ENCODE measurements around the gene OGT.
"Not testable (repeated sequence)": the region's sequence is repeated elsewhere in the genome, so short reads cannot be mapped to it uniquely, and the experiment has no call there.

Gene OGT

DNA sequence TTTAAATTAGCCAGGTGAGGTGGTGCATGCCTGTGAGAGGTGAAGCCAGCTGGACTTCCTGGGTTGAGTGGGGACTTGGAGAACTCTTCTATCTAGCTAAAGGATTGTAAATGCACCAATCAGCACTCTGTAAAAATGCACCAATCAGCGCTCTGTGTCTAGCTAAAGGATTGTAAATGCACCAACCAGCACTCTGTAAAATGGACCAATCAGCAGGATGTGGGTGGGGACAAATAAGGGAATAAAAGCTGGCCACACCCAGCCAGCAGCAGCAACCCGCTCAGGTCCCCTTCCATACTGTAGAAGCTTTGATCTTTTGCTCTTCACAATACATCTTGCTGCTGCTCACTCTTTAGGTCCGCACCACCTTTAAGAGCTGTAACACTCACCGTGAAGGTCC, 19.2 kb upstream of the OGT start:
- H3K4me1 ChIP-seq (ENCODE audit: insufficient read depth, low read length); H3K27ac ChIP-seq (ENCODE audit: low read depth, low read length); H3K9ac ChIP-seq (ENCODE audit: low read length); H3K36me3 ChIP-seq (ENCODE audit: insufficient read depth, low read length); H3K4me3 ChIP-seq (ENCODE audit: low read depth in 1 of 2, low read length in 2 of 2); H3K27me3 ChIP-seq (ENCODE audit: control insufficient read depth in 1 of 2, insufficient read depth in 2 of 2, low read length in 2 of 2); H3K9me3 ChIP-seq (ENCODE audit: low read length): not testable (repeated sequence)

DNA sequence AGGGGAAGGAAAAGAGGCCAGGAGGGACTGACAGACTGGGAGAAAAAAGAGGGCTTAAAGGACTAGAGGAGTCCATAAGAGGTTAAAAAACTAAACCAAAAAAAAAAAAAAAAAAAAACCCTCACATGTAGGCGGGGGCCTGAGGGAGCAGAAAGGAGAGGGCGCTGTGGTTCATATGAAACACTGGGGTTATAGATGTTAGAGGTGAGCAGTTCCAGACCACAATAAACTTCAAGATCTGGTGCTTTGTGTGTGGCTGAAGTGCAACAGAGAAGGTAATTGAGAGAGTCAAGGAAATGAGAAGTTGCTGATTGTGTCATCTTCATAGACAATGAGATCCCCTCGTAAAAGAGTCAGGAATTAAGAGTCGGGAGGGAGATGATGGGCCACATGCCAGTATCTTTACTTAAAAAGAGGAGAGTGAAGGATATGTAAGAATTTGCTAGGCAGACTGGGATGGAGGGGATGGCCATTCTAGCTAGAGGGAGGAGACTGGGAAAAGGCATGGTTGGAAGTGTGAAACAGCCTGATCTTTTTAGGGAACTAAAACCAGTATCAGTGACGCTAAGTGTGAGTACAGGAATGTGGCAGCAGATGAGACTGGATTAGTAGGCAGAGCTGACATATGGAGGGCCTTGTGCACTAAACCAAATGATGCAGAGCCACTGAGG, 18.4 kb upstream of the OGT start:
- Histone ChIP-seq H3K36me3 (ENCODE audit: insufficient read depth, low read length) (no peaks in the 10 kb centered on the region), H3K4me1 (ENCODE audit: insufficient read depth, low read length) (peaks cover 6% of the 10 kb centered on the region), H3K27me3 (ENCODE audit: control insufficient read depth in 1 of 2, insufficient read depth in 2 of 2, low read length in 2 of 2) (no peaks in the 10 kb centered on the region), H3K27ac (ENCODE audit: low read depth, low read length) (no peak overlapping the region), H3K9ac (ENCODE audit: low read length) (no peak overlapping the region), H3K9me3 (ENCODE audit: low read length) (no peaks in the 10 kb centered on the region), H3K4me3 (ENCODE audit: low read depth in 1 of 2, low read length in 2 of 2) (no peak overlapping the region)

DNA sequence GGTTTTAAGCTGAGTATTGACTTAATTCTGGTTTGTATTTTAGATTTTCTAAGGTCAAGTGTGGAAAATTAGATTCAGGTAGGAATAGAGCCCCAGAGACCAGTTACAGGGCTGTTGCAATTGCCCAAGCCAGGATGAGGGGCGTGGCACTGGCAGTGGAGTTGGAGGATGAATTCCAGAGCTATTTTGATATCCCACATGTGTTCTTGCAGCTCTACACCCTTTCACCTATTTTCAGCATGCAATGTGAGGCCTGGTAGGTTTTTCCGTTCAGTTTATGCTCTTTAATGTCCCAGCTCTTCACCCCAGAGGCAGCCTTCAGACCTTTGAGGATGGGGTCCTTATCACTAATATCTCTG, 17.9 kb upstream of the OGT start:
- H3K36me3 ChIP-seq (ENCODE audit: insufficient read depth, low read length) = no peaks in the 10 kb centered on the region
- no peaks in the 10 kb centered on the region for H3K9me3 ChIP-seq (ENCODE audit: low read length)
- no peak overlapping the region for H3K27ac ChIP-seq (ENCODE audit: low read depth, low read length)
- no peaks in the 10 kb centered on the region for H3K27me3 ChIP-seq (ENCODE audit: control insufficient read depth in 1 of 2, insufficient read depth in 2 of 2, low read length in 2 of 2)
- H3K4me3 ChIP-seq (ENCODE audit: low read depth in 1 of 2, low read length in 2 of 2) = no peak overlapping the region
- no peak overlapping the region for H3K9ac ChIP-seq (ENCODE audit: low read length)
- H3K4me1 ChIP-seq (ENCODE audit: insufficient read depth, low read length) = peaks cover 6% of the 10 kb centered on the region

DNA sequence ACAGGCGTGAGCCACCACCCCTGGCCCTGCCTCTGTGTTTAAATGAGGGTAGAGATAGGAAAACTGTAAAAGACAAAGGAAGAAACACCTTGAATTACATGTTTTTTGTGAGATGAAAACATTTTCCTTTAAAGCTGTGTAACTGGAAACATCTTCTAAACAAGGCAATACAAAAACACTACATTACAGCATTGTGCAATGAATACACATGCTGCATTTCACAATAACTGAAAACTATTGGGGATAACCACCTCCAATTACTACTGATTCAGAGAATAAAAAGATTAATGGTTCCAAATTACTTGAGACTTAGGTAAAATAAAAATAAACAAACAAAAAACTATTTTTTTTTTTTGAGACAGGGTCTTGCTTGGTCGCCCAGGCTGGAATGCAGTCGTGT, 7.6 kb upstream of the OGT start:
- Histone ChIP-seq H3K27ac (ENCODE audit: low read depth, low read length) (no peak overlapping the region), H3K9ac (ENCODE audit: low read length) (no peak overlapping the region), H3K27me3 (ENCODE audit: control insufficient read depth in 1 of 2, insufficient read depth in 2 of 2, low read length in 2 of 2) (no peaks in the 10 kb centered on the region), H3K9me3 (ENCODE audit: low read length) (no peaks in the 10 kb centered on the region), H3K4me3 (ENCODE audit: low read depth in 1 of 2, low read length in 2 of 2) (no peak overlapping the region), H3K4me1 (ENCODE audit: insufficient read depth, low read length) (no peaks in the 10 kb centered on the region), H3K36me3 (ENCODE audit: insufficient read depth, low read length) (no peaks in the 10 kb centered on the region)

DNA sequence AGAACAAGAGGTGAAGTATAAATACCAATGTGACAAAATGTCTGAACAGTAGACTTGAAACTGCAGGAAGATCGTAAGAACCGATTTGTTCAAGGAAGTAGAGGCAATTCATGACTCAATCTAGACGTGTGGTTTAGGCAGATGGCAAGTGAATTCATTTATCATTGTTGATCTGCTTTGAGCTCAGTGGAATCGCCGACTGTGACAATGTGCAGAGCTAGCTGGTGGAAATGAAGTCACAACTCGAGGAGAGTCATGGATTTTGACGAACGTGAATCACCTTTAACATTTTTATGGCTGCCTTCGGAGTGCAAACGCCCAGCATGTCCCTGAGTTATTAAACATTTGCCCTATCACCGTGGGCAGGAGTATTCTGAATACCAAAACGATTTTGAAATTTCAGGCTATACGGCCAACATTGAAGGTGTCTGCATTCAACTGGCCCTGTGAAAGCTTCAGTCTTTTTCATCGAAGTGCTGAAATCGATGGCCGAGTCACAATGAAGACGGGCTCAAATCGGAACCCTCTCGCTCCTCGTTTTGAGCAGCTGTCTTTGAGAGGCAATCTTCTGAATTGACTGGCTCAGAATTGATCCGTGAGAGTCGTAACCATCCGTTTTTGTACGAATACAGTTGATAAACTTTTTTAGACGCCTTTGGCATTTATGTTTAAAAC, 689 bp upstream of the OGT start:
- Histone ChIP-seq H3K36me3 (ENCODE audit: insufficient read depth, low read length) (no peaks in the 10 kb centered on the region), H3K4me3 (ENCODE audit: low read depth in 1 of 2, low read length in 2 of 2) (peak overlapping the region; percentile 49 to 82), H3K27ac (ENCODE audit: low read depth, low read length) (peak overlapping the region; percentile 85), H3K9ac (ENCODE audit: low read length) (peak overlapping the region; percentile 30), H3K4me1 (ENCODE audit: insufficient read depth, low read length) (no peaks in the 10 kb centered on the region), H3K9me3 (ENCODE audit: low read length) (no peaks in the 10 kb centered on the region), H3K27me3 (ENCODE audit: control insufficient read depth in 1 of 2, insufficient read depth in 2 of 2, low read length in 2 of 2) (no peaks in the 10 kb centered on the region)

DNA sequence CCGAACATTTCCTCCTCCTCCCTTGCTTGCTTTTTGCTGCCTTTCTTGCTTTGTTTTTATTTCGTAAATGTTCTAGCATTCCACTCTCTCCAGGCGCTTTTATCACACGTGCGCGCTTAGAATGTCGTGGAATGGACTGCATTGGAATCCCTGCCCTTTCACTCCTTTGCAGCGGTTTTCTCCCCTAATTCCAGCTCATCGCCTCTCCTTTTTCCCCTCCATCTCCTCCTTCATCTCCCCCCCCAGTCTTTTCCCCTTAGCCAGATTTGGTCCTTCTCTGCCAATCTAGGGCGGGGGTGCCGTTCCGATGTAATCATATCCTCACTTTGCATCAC, 579 bp downstream of the OGT start:
- H3K4me1 ChIP-seq (ENCODE audit: insufficient read depth, low read length) = peaks cover 10% of the 10 kb centered on the region
- no peaks in the 10 kb centered on the region for H3K9me3 ChIP-seq (ENCODE audit: low read length)
- peak overlapping the region; percentile 71 for H3K9ac ChIP-seq (ENCODE audit: low read length)
- peak overlapping the region; percentile 66 to 82 for H3K4me3 ChIP-seq (ENCODE audit: low read depth in 1 of 2, low read length in 2 of 2)
- no peaks in the 10 kb centered on the region for H3K36me3 ChIP-seq (ENCODE audit: insufficient read depth, low read length)
- peak overlapping the region; percentile 77 for H3K27ac ChIP-seq (ENCODE audit: low read depth, low read length)
- H3K27me3 ChIP-seq (ENCODE audit: control insufficient read depth in 1 of 2, insufficient read depth in 2 of 2, low read length in 2 of 2) = no peaks in the 10 kb centered on the region

DNA sequence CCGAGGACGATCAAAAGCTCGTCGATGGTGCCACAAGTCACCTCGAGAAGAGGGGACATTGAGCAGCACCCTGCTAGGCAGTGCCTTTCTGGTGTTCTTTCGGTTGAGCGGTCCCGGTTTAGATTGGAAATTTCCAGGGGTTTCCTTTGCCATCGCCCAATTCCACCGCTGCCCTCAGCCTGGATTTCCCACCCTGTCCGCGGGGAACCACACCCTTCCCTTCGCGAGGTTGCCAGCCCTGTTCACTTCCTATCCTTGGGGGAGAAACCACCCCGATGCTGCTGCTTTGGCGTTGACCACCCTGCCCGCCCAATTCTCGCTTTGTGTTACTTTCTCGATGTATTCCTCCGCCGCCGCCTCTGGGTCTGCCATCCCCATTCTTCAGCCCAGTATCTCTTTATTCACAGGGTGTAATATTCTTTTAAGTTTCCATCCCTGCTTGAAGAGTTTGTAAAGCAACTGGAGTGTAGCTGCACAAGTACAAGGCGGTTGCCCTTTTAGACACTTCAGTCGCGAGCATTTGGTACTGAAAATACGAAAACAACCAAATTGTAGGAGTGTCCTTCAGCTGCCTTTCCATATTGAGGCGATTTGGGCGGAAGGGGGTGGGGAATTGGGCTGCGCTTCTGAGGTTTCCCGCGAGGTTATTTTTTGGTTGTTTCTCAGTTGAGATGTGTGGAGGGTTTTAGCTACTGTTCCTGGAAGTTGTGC, 1.1 kb downstream of the OGT start:
- Histone ChIP-seq H3K9me3 (ENCODE audit: low read length) (no peaks in the 10 kb centered on the region), H3K27ac (ENCODE audit: low read depth, low read length) (peak overlapping the region; percentile 77), H3K36me3 (ENCODE audit: insufficient read depth, low read length) (no peaks in the 10 kb centered on the region), H3K27me3 (ENCODE audit: control insufficient read depth in 1 of 2, insufficient read depth in 2 of 2, low read length in 2 of 2) (no peaks in the 10 kb centered on the region), H3K9ac (ENCODE audit: low read length) (peak overlapping the region; percentile 71), H3K4me3 (ENCODE audit: low read depth in 1 of 2, low read length in 2 of 2) (peak overlapping the region; percentile 66 to 82), H3K4me1 (ENCODE audit: insufficient read depth, low read length) (peaks cover 11% of the 10 kb centered on the region)

DNA sequence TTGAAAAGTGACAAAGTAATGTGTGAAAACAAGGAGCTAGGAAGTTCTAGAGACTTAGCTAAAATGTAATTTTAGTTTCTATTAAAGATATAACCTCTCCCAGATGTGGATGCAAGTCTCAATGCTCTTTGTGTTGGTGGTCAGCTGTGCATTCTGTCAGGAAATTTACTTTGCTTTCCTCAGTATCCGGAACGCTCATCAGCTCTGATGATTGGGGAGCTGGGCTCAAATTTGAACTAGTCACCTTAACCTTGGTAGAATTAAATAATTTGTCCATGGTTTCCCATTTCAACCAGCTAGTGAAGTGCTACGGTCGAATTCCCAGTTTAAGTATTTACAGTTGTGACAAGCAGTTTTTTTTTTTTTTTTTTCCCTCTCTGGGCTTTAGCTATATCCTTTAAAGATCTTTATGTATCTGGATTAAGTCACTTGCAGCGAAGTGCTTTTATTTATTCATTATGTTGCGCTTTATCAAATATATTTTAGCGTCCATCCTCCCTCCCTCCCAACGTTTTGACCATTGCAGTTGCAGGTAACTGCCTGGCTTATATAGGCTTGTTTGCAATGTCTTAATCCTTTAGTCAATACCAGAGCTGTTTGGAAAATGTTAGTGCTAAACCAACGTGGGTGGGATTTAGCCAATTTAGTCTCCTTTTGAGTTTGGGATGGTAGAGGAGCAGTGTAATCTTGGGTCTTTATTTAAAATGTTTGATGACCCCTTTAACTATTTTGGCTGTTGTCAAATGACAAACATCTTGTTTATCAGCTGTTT, 2.1 kb downstream of the OGT start:
- Histone ChIP-seq H3K27me3 (ENCODE audit: control insufficient read depth in 1 of 2, insufficient read depth in 2 of 2, low read length in 2 of 2) (no peaks in the 10 kb centered on the region), H3K9ac (ENCODE audit: low read length) (peak overlapping the region; percentile 71), H3K9me3 (ENCODE audit: low read length) (no peaks in the 10 kb centered on the region), H3K4me1 (ENCODE audit: insufficient read depth, low read length) (peaks cover 19% of the 10 kb centered on the region), H3K27ac (ENCODE audit: low read depth, low read length) (peak overlapping the region; percentile 77), H3K4me3 (ENCODE audit: low read depth in 1 of 2, low read length in 2 of 2) (peak overlapping the region; percentile 66 to 82), H3K36me3 (ENCODE audit: insufficient read depth, low read length) (no peaks in the 10 kb centered on the region)

DNA sequence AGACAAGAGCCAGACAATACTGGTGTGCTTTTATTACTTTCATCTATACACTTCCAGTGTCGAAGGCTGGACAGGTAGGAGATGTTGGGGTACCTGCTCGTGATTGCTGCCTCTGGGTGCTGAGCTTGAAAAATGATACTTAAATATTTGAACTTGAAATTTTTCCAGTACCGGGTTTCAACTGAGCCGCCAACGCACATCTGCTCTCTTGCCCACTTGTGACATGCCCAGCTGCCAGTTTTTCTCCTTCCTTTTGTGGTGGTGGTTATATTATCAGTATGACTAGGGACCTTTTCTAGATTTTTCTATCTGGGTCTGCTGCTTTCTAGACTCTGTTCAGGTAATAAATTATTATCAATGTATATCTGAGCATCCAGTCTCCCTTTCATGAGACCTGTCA, 3.4 kb downstream of the OGT start:
- Histone ChIP-seq H3K4me1 (ENCODE audit: insufficient read depth, low read length) (peaks cover 21% of the 10 kb centered on the region), H3K9ac (ENCODE audit: low read length) (no peak overlapping the region), H3K4me3 (ENCODE audit: low read depth in 1 of 2, low read length in 2 of 2) (peak overlapping the region in 1 of 2 donors; percentile 13), H3K27me3 (ENCODE audit: control insufficient read depth in 1 of 2, insufficient read depth in 2 of 2, low read length in 2 of 2) (no peaks in the 10 kb centered on the region), H3K9me3 (ENCODE audit: low read length) (no peaks in the 10 kb centered on the region), H3K27ac (ENCODE audit: low read depth, low read length) (no peak overlapping the region), H3K36me3 (ENCODE audit: insufficient read depth, low read length) (no peaks in the 10 kb centered on the region)

DNA sequence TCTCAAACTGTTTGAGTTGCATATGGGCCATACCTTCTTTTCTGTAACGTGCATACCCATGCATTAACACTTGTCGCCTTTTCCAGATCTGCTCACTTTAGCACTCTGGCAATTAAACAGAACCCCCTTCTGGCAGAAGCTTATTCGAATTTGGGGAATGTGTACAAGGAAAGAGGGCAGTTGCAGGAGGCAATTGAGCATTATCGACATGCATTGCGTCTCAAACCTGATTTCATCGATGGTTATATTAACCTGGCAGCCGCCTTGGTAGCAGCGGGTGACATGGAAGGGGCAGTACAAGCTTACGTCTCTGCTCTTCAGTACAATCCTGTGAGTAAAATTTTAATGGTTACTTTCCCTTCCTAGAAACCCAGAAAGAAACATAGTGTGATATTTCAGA, 4.8 kb downstream of the OGT start:
- Histone ChIP-seq H3K4me1 (ENCODE audit: insufficient read depth, low read length) (peaks cover 35% of the 10 kb centered on the region), H3K4me3 (ENCODE audit: low read depth in 1 of 2, low read length in 2 of 2) (no peak overlapping the region), H3K9ac (ENCODE audit: low read length) (no peak overlapping the region), H3K27ac (ENCODE audit: low read depth, low read length) (no peak overlapping the region), H3K27me3 (ENCODE audit: control insufficient read depth in 1 of 2, insufficient read depth in 2 of 2, low read length in 2 of 2) (no peaks in the 10 kb centered on the region), H3K36me3 (ENCODE audit: insufficient read depth, low read length) (no peaks in the 10 kb centered on the region), H3K9me3 (ENCODE audit: low read length) (no peaks in the 10 kb centered on the region)

DNA sequence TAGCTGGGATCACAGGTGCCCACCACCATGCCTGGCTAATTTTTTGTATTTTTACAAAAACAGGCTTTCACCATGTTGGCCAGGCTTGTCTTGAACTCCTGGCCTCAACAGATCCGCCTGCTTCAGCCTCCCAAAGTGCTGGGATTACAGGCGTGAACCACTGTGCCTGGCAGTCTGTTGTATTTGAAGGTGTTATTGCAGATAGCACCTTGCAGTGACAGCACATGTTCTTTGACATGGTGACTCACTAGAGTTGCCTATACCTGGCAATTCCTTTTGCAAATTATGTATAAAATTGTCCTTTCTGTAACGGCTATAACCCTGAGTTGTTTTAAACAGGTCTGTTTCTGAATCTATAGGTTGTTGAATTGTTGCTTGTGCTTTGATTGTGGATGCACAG, 7.9 kb downstream of the OGT start:
- Histone ChIP-seq H3K27me3 (ENCODE audit: control insufficient read depth in 1 of 2, insufficient read depth in 2 of 2, low read length in 2 of 2) (no peaks in the 10 kb centered on the region), H3K36me3 (ENCODE audit: insufficient read depth, low read length) (no peaks in the 10 kb centered on the region), H3K9ac (ENCODE audit: low read length) (no peak overlapping the region), H3K4me3 (ENCODE audit: low read depth in 1 of 2, low read length in 2 of 2) (no peak overlapping the region), H3K4me1 (ENCODE audit: insufficient read depth, low read length) (peaks cover 42% of the 10 kb centered on the region), H3K9me3 (ENCODE audit: low read length) (no peaks in the 10 kb centered on the region), H3K27ac (ENCODE audit: low read depth, low read length) (no peak overlapping the region)
